Measurements from ENCODE around the gene CD248.
A peak's percentile ranks its signal among the peaks of the same experiment; 100 is the strongest.
"Not testable (repeated sequence)": the region's sequence is repeated elsewhere in the genome, so short reads cannot be mapped to it uniquely, and the experiment has no call there.

CD248 gene

GRCh38 chr11:66326261-66327111 lies 9.6 kb upstream of the CD248 start:
- Mint-ChIP-seq H3K27me3 (ENCODE audit: low read depth) (no peaks in the 10 kb centered on the region), H3K27ac (peak overlapping the region; percentile 86), H3K4me1 (ENCODE audit: low read depth) (peaks cover 28% of the 10 kb centered on the region), H3K4me3 (no peak overlapping the region), H3K36me3 (ENCODE audit: low read depth) (no peaks in the 10 kb centered on the region), H3K9me3 (no peaks in the 10 kb centered on the region)

DNA sequence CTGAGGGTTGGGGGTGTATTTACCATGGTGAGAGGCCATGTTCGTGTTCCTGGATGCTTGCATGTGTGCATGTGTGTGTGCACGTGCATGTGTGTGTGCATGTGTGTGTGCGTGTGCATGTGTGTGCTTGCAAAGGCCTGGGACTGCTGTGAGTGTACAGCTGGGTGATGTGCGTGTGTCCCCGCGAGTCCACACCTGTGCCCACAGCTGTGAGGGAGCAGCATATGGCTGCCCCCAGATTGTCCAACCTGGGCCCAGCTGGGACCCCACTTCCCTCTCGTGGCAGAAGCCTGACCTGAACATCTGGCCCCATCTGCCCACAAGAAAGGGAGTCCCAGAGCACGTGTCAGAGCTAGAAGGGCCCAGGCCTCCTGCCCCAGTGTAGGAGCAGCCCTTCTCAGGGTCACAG lies 8.4 kb upstream of the CD248 start:
- Mint-ChIP-seq H3K27ac (no peak overlapping the region), H3K27me3 (ENCODE audit: low read depth) (no peaks in the 10 kb centered on the region), H3K4me1 (ENCODE audit: low read depth) (peaks cover 28% of the 10 kb centered on the region), H3K36me3 (ENCODE audit: low read depth) (peaks cover under 1% of the 10 kb centered on the region), H3K4me3 (no peak overlapping the region), H3K9me3 (no peaks in the 10 kb centered on the region)

DNA sequence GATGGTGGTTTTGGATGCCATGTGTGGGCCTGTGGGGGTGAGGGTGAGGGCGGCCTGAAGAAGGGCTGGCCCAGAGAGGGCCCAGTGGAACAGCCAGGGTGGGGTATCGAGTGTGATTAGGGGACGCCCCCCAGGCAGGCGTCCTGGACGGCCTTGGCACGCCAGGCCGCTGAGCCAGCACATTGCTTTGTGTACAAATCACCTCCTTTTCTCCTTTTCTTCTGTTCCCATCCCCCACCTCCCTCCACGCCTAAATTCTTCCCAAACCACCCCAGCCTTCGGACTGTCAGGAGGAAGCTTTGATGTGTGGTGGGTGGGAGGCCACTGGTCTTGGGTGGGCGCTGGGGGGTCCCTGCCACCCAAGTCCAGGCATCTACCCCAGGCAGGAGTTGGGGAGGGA lies 7.8 kb upstream of the CD248 start:
- H3K36me3 Mint-ChIP-seq (ENCODE audit: low read depth) = peaks cover 1% of the 10 kb centered on the region
- no peaks in the 10 kb centered on the region for H3K9me3 Mint-ChIP-seq
- H3K4me1 Mint-ChIP-seq (ENCODE audit: low read depth) = peaks cover 28% of the 10 kb centered on the region
- no peak overlapping the region for H3K4me3 Mint-ChIP-seq
- peak overlapping the region; percentile 13 for H3K27ac Mint-ChIP-seq
- H3K27me3 Mint-ChIP-seq (ENCODE audit: low read depth) = no peaks in the 10 kb centered on the region

- peaks cover 33% of the 10 kb centered on the region for H3K4me1 Mint-ChIP-seq (ENCODE audit: low read depth)
- H3K4me3 Mint-ChIP-seq = no peak overlapping the region
- H3K36me3 Mint-ChIP-seq (ENCODE audit: low read depth) = peaks cover 3% of the 10 kb centered on the region
- no peaks in the 10 kb centered on the region for H3K9me3 Mint-ChIP-seq
- peaks cover 2% of the 10 kb centered on the region for H3K27me3 Mint-ChIP-seq (ENCODE audit: low read depth)
- H3K27ac Mint-ChIP-seq = no peak overlapping the region
Measured at GRCh38 chr11:66323684-66324083, 6.8 kb upstream of the CD248 start.

DNA sequence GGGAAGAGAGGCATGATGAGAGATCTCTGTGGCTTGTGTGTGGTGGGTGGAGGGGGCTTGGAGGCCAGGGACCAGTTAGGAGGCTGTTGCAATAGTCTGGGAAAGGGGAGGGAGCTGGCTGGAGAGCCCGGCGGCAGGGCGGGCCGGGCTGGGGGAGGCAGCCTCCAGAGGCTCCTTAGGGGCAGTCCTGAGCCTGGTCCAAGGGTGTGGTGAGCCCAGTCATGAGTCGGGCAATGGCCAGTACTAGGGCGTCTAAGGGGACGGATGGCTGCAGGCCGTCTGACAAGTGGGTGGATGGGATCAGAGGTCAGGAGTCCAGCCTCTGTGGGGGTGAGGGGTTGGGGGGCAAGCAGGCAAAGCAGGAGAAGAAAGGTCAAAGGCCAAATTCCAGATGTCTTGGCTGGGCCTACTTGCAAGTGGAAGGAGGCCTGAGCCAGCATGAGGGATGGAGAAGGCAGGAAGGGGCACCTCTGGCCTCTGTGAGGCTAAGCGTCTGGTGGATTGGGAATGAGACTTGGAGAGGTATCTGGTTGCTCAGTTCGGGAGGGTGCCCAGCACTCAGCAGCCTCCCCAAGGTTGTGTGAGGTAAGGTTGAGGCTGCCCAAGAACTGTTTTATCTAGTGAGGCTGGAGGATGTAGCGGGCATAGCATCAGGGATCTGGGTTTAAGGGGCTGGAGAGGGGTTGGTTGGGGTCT lies 6.0 kb upstream of the CD248 start:
- H3K4me1 Mint-ChIP-seq (ENCODE audit: low read depth) = peaks cover 34% of the 10 kb centered on the region

GRCh38 chr11:66321606-66322005 lies 4.8 kb upstream of the CD248 start:
- no peak overlapping the region for H3K27ac Mint-ChIP-seq
- H3K4me1 Mint-ChIP-seq (ENCODE audit: low read depth) = peaks cover 31% of the 10 kb centered on the region
- no peak overlapping the region for H3K4me3 Mint-ChIP-seq
- H3K9me3 Mint-ChIP-seq = no peaks in the 10 kb centered on the region
- peaks cover 3% of the 10 kb centered on the region for H3K27me3 Mint-ChIP-seq (ENCODE audit: low read depth)
- H3K36me3 Mint-ChIP-seq (ENCODE audit: low read depth) = peaks cover 4% of the 10 kb centered on the region

More for the DNA sequence above, 6.0 kb upstream of the CD248 start:
- no peak overlapping the region for H3K4me3 Mint-ChIP-seq
- peaks cover 3% of the 10 kb centered on the region for H3K27me3 Mint-ChIP-seq (ENCODE audit: low read depth)
- no peaks in the 10 kb centered on the region for H3K9me3 Mint-ChIP-seq
- H3K36me3 Mint-ChIP-seq (ENCODE audit: low read depth) = peaks cover 4% of the 10 kb centered on the region
- H3K27ac Mint-ChIP-seq = no peak overlapping the region

GRCh38 chr11:66320748-66321147 lies 3.9 kb upstream of the CD248 start:
- H3K36me3 Mint-ChIP-seq (ENCODE audit: low read depth); H3K4me3 Mint-ChIP-seq; H3K9me3 Mint-ChIP-seq; H3K27me3 Mint-ChIP-seq (ENCODE audit: low read depth); H3K27ac Mint-ChIP-seq: not testable (repeated sequence)
- H3K4me1 Mint-ChIP-seq (ENCODE audit: low read depth) = peaks cover 25% of the 10 kb centered on the region

- peaks cover 22% of the 10 kb centered on the region for H3K4me1 Mint-ChIP-seq (ENCODE audit: low read depth)
- not testable (repeated sequence) for H3K4me3 Mint-ChIP-seq; H3K27me3 Mint-ChIP-seq (ENCODE audit: low read depth); H3K27ac Mint-ChIP-seq; H3K36me3 Mint-ChIP-seq (ENCODE audit: low read depth); H3K9me3 Mint-ChIP-seq
Measured at GRCh38 chr11:66320289-66320688, 3.4 kb upstream of the CD248 start.

DNA sequence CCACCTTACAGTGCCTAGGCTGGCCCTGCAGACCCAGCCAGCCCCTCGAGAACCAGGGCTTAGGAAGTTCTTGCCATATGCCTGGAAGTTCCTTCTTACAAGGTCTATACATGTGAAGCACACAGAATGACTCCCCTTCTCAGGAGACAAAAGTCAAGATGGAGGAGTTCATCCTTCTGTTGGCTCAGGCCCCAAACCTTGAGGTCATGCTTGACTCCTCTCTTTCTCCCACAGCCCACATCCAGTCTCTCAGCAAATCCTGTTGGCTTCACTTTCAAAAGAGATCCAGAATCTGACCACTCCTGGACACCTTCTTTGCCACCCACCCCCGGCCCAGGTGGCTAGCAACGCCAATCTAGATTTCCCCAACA lies 1.7 kb upstream of the CD248 start:
- no peak overlapping the region for H3K4me3 Mint-ChIP-seq
- peaks cover 4% of the 10 kb centered on the region for H3K36me3 Mint-ChIP-seq (ENCODE audit: low read depth)
- H3K27me3 Mint-ChIP-seq (ENCODE audit: low read depth) = peaks cover 7% of the 10 kb centered on the region
- no peaks in the 10 kb centered on the region for H3K9me3 Mint-ChIP-seq
- H3K4me1 Mint-ChIP-seq (ENCODE audit: low read depth) = peaks cover 28% of the 10 kb centered on the region
- peak overlapping the region; percentile 50 for H3K27ac Mint-ChIP-seq

GRCh38 chr11:66317723-66318599 lies 1.1 kb upstream of the CD248 start:
- Mint-ChIP-seq H3K36me3 (ENCODE audit: low read depth) (peaks cover 4% of the 10 kb centered on the region), H3K27me3 (ENCODE audit: low read depth) (peaks cover 7% of the 10 kb centered on the region), H3K4me1 (ENCODE audit: low read depth) (peaks cover 28% of the 10 kb centered on the region), H3K9me3 (no peaks in the 10 kb centered on the region), H3K27ac (peak overlapping the region; percentile 75), H3K4me3 (peak overlapping the region; percentile 14)

- Mint-ChIP-seq H3K27ac (peak overlapping the region; percentile 38), H3K9me3 (no peaks in the 10 kb centered on the region), H3K36me3 (ENCODE audit: low read depth) (peaks cover 4% of the 10 kb centered on the region), H3K27me3 (ENCODE audit: low read depth) (peaks cover 7% of the 10 kb centered on the region), H3K4me1 (ENCODE audit: low read depth) (peaks cover 26% of the 10 kb centered on the region), H3K4me3 (no peak overlapping the region)
Measured at GRCh38 chr11:66317322-66317722, 478 bp upstream of the CD248 start.

GRCh38 chr11:66315921-66316811 lies 678 bp downstream of the CD248 start:
- Mint-ChIP-seq H3K36me3 (ENCODE audit: low read depth) (peaks cover 4% of the 10 kb centered on the region), H3K4me1 (ENCODE audit: low read depth) (peaks cover 25% of the 10 kb centered on the region), H3K27ac (no peak overlapping the region), H3K27me3 (ENCODE audit: low read depth) (peaks cover 7% of the 10 kb centered on the region), H3K9me3 (no peaks in the 10 kb centered on the region), H3K4me3 (no peak overlapping the region)

DNA sequence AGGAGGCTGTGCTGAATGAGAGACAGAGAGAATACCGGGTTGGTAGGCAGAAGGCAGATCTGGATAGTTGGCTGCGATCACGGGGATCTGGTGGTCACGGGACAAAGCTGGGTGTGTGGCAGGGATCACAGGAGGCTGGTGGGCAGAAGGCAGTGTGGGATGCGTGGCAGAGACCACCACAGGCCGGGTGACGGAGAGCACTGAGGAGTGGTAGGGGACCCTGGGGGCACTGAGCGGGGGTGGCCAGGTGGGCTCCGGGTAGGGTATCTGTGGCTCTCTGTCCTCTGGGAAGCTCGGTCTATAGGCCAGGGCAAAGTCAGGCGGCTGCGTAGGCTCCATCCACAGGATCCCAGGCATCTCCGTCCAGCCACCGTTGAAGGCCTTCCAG lies 1.4 kb downstream of the CD248 start:
- Mint-ChIP-seq H3K4me3 (peak overlapping the region; percentile 5), H3K36me3 (ENCODE audit: low read depth) (peaks cover 4% of the 10 kb centered on the region), H3K27ac (no peak overlapping the region), H3K27me3 (ENCODE audit: low read depth) (peaks cover 7% of the 10 kb centered on the region), H3K9me3 (no peaks in the 10 kb centered on the region), H3K4me1 (ENCODE audit: low read depth) (peaks cover 25% of the 10 kb centered on the region)

Measured in T-helper 1 cell treated with Interleukin-12 subunit alpha and Interleukin-12 subunit beta and Interleukin-4 antibody, amounts not matched to agents 30 μg/mL and 1 μg/mL, for 36 hours (primary cell).